GM12878 (cell line): ENCODE results near the gene GSC2.

Experiments
- POLR2AphosphoS5 ChIP-seq: IDR thresholded peaks from 2 replicates; pipeline ENCODE4 v1.6.1; 2011; ENCODE audit warnings: mild to moderate bottlenecking, low read length, inconsistent platforms
- SIN3A ChIP-seq: IDR thresholded peaks from 2 replicates; pipeline ENCODE4 v1.6.1; 2012; ENCODE audit warnings: low read depth, low read length, improper control_type of control experiment
- SREBF2 ChIP-seq: IDR thresholded peaks from 2 replicates; pipeline ENCODE4 v1.6.1; 2012; ENCODE audit warnings: mild to moderate bottlenecking, low read length
- YY1 ChIP-seq: IDR thresholded peaks from 2 replicates; pipeline ENCODE4 v1.6.1; 2011; ENCODE audit warnings: low read depth, mild to moderate bottlenecking, low read length
- TF ChIP-seq, protein P1 (sequence below): fragments of 450-650 bp; IDR thresholded peaks from 2 replicates; pipeline ENCODE4 v1.6.1; 2017; ENCODE audit warnings: antibody characterized with exemption, mild to moderate bottlenecking, moderate library complexity
- TF ChIP-seq, protein P2 (sequence below): fragments of 450-650 bp; IDR thresholded peaks from 2 replicates; pipeline ENCODE4 v1.6.1; 2016; ENCODE audit warnings: mild to moderate bottlenecking

DNA sequence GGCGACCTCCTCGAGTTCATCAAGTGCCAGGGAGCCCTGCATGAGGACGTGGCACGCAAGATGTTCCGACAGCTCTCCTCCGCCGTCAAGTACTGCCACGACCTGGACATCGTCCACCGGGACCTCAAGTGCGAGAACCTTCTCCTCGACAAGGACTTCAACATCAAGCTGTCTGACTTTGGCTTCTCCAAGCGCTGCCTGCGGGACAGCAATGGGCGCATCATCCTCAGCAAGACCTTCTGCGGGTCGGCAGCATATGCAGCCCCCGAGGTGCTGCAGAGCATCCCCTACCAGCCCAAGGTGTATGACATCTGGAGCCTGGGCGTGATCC, 18.4 kb downstream of the GSC2 start:
- TF ChIP-seq, protein P1, sequence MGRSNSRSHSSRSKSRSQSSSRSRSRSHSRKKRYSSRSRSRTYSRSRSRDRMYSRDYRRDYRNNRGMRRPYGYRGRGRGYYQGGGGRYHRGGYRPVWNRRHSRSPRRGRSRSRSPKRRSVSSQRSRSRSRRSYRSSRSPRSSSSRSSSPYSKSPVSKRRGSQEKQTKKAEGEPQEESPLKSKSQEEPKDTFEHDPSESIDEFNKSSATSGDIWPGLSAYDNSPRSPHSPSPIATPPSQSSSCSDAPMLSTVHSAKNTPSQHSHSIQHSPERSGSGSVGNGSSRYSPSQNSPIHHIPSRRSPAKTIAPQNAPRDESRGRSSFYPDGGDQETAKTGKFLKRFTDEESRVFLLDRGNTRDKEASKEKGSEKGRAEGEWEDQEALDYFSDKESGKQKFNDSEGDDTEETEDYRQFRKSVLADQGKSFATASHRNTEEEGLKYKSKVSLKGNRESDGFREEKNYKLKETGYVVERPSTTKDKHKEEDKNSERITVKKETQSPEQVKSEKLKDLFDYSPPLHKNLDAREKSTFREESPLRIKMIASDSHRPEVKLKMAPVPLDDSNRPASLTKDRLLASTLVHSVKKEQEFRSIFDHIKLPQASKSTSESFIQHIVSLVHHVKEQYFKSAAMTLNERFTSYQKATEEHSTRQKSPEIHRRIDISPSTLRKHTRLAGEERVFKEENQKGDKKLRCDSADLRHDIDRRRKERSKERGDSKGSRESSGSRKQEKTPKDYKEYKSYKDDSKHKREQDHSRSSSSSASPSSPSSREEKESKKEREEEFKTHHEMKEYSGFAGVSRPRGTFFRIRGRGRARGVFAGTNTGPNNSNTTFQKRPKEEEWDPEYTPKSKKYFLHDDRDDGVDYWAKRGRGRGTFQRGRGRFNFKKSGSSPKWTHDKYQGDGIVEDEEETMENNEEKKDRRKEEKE: no peak
- no peak for TF ChIP-seq YY1
- TF ChIP-seq, protein P2, sequence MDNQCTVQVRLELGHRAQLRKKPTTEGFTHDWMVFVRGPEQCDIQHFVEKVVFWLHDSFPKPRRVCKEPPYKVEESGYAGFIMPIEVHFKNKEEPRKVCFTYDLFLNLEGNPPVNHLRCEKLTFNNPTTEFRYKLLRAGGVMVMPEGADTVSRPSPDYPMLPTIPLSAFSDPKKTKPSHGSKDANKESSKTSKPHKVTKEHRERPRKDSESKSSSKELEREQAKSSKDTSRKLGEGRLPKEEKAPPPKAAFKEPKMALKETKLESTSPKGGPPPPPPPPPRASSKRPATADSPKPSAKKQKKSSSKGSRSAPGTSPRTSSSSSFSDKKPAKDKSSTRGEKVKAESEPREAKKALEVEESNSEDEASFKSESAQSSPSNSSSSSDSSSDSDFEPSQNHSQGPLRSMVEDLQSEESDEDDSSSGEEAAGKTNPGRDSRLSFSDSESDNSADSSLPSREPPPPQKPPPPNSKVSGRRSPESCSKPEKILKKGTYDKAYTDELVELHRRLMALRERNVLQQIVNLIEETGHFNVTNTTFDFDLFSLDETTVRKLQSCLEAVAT: no peak
- no peak for TF ChIP-seq POLR2AphosphoS5
- no peak for TF ChIP-seq SIN3A
- TF ChIP-seq SREBF2: no peak
